Measurements from ENCODE around the gene HEXA.

The HEXA gene

GRCh38 chr15:72318408-72318942 lies 57.3 kb downstream of the HEXA start:
- peak; percentile 33 for DNase-seq

GRCh38 chr15:72315706-72316370 lies 60.0 kb downstream of the HEXA start:
- DNase-seq = no peak

DNA sequence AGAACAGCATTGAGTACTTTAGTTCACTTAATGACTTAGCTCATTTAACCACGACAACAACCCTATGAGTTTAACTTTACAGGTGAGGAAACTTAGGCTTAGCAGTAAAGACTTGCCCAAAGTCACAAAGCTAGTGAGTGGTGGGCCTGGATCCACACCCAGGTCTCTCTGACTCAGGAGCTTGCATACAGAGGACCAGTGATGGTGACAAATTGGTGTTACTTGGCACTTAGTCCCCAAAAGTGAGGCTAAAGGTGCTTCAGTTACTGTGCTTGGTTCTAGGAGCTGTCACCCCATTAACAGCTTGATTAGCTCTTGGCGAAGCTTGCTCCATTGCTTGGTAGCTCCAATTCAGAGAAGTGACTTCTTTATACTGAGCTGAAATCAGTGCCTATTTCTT lies 61.9 kb downstream of the HEXA start:
- DNase-seq = no peak

GRCh38 chr15:72313448-72313840 lies 62.4 kb downstream of the HEXA start:
- no peak for DNase-seq

GRCh38 chr15:72312605-72313447 lies 63.0 kb downstream of the HEXA start:
- peak; percentile 64 for DNase-seq

DNA sequence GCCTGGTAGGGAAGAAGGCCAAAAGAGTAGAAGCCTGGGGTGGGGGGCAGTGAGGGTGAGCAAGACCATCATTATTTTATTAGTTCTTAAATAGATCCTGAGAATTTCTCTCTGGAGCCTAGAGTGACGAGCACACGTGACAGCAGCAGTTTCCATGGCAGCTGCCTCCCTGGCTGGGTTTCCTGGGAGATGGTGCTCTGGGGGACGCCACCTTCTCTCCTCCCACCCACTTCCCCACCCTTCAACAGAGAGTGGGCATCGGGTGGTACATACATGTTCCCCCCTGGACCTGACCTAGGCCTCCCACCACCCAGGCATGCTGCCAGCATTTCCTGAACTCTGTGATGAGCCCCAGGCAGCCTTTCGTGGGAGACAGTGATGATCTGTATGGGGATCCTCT lies 68.8 kb downstream of the HEXA start:
- no peak for DNase-seq

- DNase-seq = peak; percentile 21
These were observed 69.5 kb downstream of the HEXA start for GRCh38 chr15:72306211-72306785.

DNA sequence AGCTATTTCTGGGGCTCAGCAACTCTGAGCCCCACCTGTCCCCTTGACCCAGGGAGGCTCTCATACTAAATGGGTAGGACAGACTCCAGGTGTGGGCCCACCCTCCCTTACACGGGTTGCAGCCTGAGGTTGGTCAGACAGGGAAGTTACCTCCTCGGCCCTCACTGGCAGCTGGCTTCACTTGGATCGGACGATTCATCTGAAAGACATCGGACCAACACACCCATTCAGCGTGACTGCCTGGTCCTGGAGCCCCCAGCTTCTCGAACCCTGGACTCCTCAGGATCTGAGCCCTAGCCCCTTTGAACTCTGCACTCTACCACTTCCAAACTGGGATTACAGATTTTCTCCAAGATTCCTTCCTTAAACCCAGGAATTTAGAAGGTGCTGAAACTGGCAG lies 71.2 kb downstream of the HEXA start:
- no peak for DNase-seq

DNA sequence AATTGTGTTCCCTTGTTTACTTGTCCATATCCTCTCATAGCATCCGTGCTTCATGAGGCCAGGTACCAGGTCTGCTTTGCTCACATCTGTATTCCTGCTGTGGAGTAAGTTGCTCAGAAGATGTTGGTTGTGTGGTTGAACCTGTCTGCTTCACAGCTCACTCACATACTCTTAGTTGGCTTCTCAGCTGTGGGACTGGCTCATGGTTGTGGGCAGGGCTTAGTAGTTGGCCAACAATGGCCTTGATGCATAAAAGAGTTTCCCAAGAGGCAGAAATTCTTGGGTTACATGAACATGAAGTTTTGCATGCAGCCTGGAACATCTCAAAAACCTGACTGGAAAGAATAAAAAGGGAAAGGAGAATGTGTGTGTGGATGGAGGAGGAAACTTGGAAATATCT lies 72.9 kb downstream of the HEXA start:
- DNase-seq = no peak

Measured in HCEC 1CT (cell line).